HUES64 (cell line): ENCODE data around the gene LRRC74B.
"Not testable (repeated sequence)": the region's sequence is repeated elsewhere in the genome, so short reads cannot be mapped to it uniquely, and the experiment has no call there.

Experiments used
- H3K27ac ChIP-seq: 2 replicates; pipeline ENCODE4 v1.7.0; 2013; ENCODE audit warnings: low read depth, low read length, inconsistent platforms
- H3K27me3 ChIP-seq: 2 replicates; pipeline ENCODE4 v1.6.1; 2013; ENCODE audit warnings: mild to moderate bottlenecking, low read length; ENCODE audit not compliant: insufficient read depth
- H3K36me3 ChIP-seq: 2 replicates; pipeline ENCODE4 v1.6.1; 2013; ENCODE audit warnings: mild to moderate bottlenecking, low read length; ENCODE audit not compliant: insufficient read depth
- H3K4me1 ChIP-seq: 2 replicates; pipeline ENCODE4 v1.6.1; 2013; ENCODE audit warnings: mild to moderate bottlenecking, low read length, moderate library complexity; ENCODE audit not compliant: insufficient read depth
- H3K4me3 ChIP-seq: 2 replicates; pipeline ENCODE4 v1.5.1; 2013; ENCODE audit warnings: mild to moderate bottlenecking, low read length, moderate library complexity
- H3K9ac ChIP-seq: 2 replicates; pipeline ENCODE4 v1.6.1; 2013; ENCODE audit warnings: mild to moderate bottlenecking, low read depth, low read length
- H3K9me3 ChIP-seq: 2 replicates; pipeline ENCODE4 v1.6.1; 2013; ENCODE audit warnings: low read depth, low read length; ENCODE audit not compliant: insufficient read depth
- WGBS: fragments of 150-250, 120-280 bp; methylation state at CpG from one replicate; pipeline ENCODE4 v1.1.7; 2013; ENCODE audit warnings: missing lambda C conversion rate; 5-methylcytosine and 5-hydroxymethylcytosine counted together

Gene LRRC74B

DNA sequence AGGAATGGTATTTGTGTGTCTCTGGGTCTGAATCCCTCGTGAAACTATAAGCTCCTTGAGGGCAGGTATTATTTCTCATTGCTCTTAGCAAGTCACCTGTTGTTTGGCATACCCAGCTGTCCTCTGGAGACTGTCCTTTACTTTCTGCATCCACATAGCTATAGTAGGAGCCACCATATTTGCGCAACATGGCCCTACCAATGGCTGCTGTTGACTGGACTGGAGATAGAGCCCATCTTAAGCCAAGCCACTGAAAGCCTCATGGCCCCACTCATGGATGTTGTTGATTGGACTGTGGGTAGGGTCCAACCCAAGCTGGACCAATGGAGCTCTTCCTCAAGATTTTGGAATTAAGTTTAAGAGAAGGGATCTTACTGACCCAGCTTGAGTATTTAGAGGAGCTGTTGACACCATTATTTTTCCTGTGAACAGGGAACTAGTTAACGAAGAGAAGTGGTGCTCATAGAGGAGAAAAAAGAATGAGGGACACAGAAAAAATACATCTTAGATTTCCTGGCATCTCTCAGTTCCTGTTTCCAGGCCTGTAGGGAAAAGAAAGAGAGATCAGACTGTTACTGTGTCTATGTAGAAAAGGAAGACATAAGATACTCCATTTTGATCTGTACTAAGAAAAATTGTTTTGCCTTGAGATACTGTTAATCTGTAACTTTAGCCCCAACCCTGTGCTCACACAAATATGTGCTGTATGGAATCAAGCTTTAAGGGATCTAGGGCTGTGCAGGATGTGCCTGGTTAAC lies 47.2 kb downstream of the LRRC74B start:
- Histone ChIP-seq H3K27ac (no peak overlapping the region), H3K27me3 (no peaks in the 10 kb centered on the region), H3K9me3 (no peaks in the 10 kb centered on the region), H3K4me3 (no peak overlapping the region), H3K36me3 (no peaks in the 10 kb centered on the region), H3K9ac (no peak overlapping the region), H3K4me1 (no peaks in the 10 kb centered on the region)
- 89% methylated on average over 3 of the region's 3 CpGs for WGBS

DNA sequence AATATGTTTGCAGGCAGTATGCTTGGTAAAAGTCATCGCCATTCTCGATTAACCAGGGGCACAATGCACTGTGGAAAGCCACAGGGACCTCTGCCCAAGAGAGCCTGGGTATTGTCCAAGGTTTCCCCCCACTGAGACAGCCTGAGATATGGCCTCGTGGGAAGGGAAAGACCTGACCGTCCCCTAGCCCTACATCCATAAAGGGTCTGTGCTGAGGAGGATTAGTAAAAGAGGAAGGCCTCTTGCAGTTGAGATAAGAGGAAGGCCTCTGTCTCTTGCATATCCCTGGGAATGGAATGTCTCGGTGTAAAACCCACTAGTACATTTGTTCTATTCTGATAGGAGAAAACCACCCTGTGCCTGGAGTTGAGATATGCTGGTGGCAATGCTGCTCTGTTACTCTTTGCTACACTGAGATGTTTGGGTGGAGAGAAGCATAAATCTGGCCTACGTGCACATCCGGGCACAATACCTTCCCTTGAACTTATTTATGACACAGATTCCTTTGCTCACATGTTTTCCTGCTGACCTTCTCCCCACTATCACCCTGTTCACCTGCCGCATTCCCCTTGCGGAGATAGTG lies 47.9 kb downstream of the LRRC74B start:
- H3K4me1 ChIP-seq, H3K9me3 ChIP-seq, H3K4me3 ChIP-seq, H3K27ac ChIP-seq, H3K27me3 ChIP-seq, H3K9ac ChIP-seq, H3K36me3 ChIP-seq: not testable (repeated sequence)
- WGBS, result 84% methylated on average over 7 of the region's 9 CpGs

DNA sequence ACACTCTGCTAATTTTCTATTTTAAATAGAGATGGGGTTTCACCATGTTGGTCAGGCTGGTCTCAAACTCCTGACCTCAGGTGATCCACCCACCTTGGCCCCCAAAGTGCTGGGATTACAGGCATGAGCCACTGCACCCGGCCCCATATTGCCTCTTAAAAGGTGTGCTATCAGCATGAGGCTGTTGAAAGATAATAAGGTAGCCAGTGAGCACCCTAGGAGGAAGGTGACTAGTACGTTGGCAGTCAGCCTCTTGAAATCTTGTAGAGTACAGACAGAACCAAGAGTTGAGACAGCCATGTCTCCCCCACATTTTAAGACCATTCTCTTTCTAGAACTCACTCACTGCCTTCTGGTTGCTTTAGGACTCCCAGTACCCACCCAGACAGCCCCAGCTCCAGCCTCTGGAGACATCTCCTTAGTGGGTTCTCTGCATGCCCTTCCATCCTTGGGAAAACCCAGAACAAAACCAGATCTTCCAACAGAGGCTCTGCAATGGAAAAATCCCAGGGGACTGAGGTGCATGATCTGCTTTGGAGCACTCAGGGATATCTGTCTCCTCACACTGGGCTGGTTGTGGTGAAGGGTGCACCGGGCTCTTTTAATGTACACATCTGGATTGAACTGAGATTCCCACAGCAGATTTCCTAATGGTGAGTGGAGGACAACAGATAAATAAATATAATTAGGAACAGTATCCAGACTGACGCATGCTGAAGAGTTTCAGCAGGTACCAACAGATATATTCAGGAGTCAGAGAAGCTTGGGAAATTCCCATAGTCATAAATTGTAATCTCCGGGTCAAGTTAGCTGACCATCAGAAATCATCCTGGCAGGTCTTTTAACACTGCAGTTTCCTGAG lies 49.4 kb downstream of the LRRC74B start:
- Histone ChIP-seq H3K4me3 (no peak overlapping the region), H3K36me3 (no peaks in the 10 kb centered on the region), H3K27me3 (no peaks in the 10 kb centered on the region), H3K4me1 (no peaks in the 10 kb centered on the region), H3K9me3 (no peaks in the 10 kb centered on the region), H3K9ac (no peak overlapping the region), H3K27ac (no peak overlapping the region)
- WGBS, result 86% methylated on average over 5 of the region's 5 CpGs

DNA sequence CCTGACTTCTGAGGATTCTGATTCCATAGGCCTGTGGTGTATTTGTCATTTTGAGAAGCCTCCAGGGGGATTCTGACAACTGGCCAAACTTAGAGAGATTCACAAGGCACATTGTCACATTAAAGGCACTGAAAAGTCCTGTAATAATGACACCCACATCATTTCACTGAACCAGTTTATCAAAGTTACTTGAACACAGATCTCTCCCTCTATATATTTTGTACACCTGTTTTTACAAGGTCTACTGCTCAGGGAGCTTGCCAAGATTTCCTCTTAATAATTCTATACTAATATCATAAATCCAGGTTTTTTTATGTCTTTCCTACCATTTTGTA lies 50.0 kb downstream of the LRRC74B start:
- Histone ChIP-seq H3K36me3 (no peaks in the 10 kb centered on the region), H3K27ac (no peak overlapping the region), H3K27me3 (no peaks in the 10 kb centered on the region), H3K9ac (no peak overlapping the region), H3K4me3 (no peak overlapping the region), H3K4me1 (no peaks in the 10 kb centered on the region), H3K9me3 (no peaks in the 10 kb centered on the region)

DNA sequence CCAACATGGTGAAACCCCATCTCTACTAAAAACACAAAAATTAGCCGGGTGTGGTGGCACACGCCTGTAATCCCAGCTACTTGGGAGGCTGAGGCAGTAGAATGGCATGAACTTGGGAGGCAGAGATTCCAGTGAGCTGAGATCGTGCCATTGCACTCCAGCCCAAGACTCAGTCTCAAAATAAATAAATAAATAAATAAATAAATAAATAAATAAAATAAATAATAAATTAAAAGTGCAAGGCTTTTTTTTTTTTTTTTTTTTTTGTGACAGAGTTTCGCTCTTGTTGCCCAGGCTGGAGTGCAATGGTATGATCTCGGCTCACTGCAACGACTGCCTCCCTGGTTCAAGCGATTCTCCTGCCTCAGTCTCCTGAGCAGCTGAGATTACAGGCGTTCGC lies 51.1 kb downstream of the LRRC74B start:
- H3K4me1 ChIP-seq, H3K27ac ChIP-seq, H3K36me3 ChIP-seq, H3K27me3 ChIP-seq, H3K4me3 ChIP-seq, H3K9ac ChIP-seq, H3K9me3 ChIP-seq: not testable (repeated sequence)
- 90% methylated on average over 8 of the region's 9 CpGs for WGBS

DNA sequence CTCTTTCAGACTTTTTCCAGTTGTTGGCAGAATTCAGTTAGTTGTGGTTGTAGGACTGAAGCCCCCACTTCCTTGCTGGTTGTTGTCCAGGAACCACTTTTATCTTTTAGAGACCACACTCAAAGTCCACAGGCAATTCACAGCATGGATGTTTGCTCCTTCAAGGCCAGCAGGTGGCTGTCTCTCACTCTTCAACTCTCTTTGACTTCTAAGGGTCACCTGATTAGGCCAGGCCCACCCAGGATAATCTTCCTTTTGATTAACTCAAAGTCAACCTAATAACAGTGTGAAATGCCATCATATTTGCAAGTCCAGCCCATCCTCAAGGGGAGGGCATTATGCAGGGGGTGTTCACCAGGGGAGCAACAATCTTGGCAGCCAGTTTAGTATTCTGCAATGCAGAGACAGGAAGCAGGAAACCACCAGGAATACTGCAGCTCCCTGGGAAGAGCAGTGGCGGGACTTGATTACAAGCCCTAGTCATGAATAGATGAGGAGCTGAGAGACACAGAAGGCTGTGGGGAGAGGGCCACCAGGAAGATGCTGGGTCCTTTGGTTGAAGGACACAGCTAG lies 52.4 kb downstream of the LRRC74B start:
- Histone ChIP-seq H3K4me1 (no peaks in the 10 kb centered on the region), H3K27ac (no peak overlapping the region), H3K4me3 (no peak overlapping the region), H3K36me3 (no peaks in the 10 kb centered on the region), H3K27me3 (0 out of 2 replicates have a peak, but pooled peaks cover 5% of the 10 kb centered on the region), H3K9ac (no peak overlapping the region), H3K9me3 (no peaks in the 10 kb centered on the region)
- WGBS, result 91% methylated on average over 1 of the region's 1 CpG

DNA sequence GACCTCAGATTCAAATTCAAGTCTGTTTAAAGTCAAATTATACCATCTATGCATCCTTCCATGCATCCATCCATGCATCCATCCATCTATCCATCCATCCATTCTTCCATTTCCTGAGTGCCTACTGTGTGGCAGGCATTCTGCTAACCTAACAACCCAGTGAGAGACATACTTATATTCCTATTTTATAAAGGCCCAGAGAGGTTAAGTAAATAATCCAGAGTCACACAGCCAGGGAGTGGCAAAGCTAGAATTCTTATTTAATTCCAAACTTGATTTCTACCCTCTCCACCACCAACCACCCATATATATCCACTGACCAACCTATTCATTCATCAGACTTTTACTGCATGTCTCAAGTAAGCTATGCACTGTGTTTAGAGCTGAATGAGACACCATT lies 53.8 kb downstream of the LRRC74B start:
- H3K9me3 ChIP-seq, result no peaks in the 10 kb centered on the region

DNA sequence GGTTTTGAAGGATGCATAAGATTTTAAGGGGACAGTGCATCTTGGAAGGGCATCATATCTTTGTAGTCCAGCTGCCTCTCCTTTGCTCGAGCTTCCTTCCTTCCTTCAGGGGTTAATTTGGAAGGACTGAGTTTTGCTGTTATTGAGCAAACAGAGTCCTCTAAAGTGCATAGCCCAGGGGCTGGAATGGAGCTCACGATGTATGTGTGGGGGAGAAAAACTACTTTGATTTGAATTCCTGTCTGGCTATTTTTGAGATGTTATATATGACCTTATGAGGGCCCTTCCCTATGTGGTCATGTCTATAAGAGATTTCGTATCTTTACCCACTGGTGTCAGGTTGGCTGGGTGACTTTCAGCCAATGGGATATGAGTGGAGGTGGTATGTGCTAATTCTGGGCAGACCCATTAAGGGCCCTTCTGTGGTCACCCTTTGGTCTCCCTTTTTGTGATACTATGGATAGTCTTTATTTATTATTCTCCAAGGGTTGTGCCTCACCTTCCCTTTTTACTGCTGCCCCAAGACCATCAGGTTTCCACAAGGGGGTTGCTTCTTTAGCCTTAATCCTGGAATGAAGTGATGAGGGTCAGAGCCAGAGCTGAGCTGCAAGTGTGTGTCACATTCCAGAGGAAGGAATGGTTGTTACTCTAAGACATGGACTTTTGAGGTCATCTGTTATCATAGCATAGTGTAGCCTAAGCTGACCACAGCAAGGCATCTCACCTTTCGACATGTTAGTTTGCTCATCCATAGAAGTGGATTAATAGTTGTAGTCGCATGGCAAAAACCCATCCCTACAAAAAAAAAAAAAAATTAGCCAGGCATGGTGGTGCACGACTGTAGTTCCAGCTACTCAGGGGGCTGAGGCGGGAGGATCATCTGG lies 54.6 kb downstream of the LRRC74B start:
- no peaks in the 10 kb centered on the region for H3K4me1 ChIP-seq
- no peaks in the 10 kb centered on the region for H3K36me3 ChIP-seq
- no peak overlapping the region for H3K27ac ChIP-seq
- WGBS, result 88% methylated on average over 6 of the region's 7 CpGs
- no peak overlapping the region for H3K9ac ChIP-seq
- no peak overlapping the region for H3K4me3 ChIP-seq
- no peaks in the 10 kb centered on the region for H3K9me3 ChIP-seq
- 0 out of 2 replicates have a peak, but pooled peaks cover 5% of the 10 kb centered on the region for H3K27me3 ChIP-seq

More for the DNA sequence above, 53.8 kb downstream of the LRRC74B start:
- Histone ChIP-seq H3K4me1 (no peaks in the 10 kb centered on the region), H3K27ac (no peak overlapping the region), H3K4me3 (no peak overlapping the region), H3K27me3 (0 out of 2 replicates have a peak, but pooled peaks cover 5% of the 10 kb centered on the region), H3K9ac (no peak overlapping the region), H3K36me3 (no peaks in the 10 kb centered on the region)

DNA sequence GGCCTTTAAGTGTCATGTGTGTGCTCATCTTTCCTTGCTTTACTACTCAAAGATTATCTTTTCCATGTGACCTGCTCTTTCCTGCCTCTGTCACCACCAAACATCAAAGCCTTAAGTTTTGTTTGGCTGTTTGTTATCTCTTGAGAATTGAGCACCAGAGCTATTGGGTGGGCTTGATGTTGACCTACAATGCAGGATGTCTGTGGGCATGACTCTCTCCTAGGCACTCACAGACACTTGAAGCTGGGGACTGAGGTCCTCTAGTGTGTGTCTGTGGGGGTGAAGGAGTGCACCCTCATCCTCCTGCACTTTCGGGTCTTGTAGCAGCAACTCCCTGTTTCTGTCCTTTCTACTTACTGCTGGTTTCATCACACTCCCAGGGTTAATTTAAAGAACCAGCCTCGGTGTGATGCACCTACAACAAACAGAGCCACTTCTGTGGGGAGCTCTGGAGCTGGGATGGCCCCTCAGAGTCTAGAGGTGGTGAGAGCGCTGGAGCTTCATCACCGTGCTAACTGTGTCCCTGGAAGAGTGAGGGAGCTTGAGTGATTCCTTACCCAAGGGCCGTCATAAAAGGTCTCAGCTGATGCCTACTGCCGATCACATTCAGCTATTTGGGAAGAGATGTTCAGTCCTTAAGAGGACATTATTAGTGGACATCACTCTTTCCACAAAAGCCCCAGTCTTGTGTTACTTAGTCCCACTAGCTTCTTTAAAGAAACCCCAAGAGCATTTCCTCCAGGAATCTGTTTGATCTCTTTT lies 56.3 kb downstream of the LRRC74B start:
- Histone ChIP-seq H3K9ac (no peak overlapping the region), H3K27ac (no peak overlapping the region), H3K27me3 (0 out of 2 replicates have a peak, but pooled peaks cover 5% of the 10 kb centered on the region), H3K4me1 (peaks cover 4% of the 10 kb centered on the region; the same call in 1 of the 2 replicates), H3K4me3 (no peak overlapping the region), H3K36me3 (no peaks in the 10 kb centered on the region), H3K9me3 (no peaks in the 10 kb centered on the region)
- 88% methylated on average over 6 of the region's 6 CpGs for WGBS

DNA sequence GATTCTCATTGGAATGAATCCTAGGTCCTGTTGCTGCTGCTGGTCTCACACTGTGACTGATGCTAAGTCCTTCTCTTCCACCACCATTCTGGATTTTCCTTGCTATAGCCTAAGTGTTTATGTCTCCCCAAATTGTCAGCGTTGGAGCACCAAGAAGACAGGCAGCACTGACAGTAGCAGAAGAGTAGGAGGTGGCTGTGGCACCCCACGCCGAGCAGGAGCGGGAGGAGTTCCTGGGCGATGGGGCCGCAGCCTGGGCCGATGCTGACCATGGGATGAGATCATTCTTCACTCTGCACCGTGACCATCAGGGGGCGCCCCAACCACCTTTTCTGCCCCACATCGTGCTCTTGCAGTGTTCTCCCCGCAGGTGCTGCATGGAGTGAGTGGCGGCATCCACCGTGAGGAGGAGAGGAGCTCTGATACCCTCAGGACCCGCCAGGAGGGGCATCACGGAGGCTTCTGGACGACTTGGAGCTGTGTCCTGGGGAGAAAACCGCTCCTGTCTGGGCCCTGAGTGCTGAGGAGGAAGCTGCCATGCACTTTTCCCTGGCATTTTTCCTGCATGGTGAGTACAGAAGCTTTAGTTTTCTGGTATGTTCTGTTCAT lies 57.0 kb downstream of the LRRC74B start:
- H3K9ac ChIP-seq, result no peak overlapping the region
- H3K27ac ChIP-seq, result no peak overlapping the region
- peaks cover 4% of the 10 kb centered on the region; the same call in 1 of the 2 replicates for H3K4me1 ChIP-seq
- H3K9me3 ChIP-seq, result no peaks in the 10 kb centered on the region
- WGBS, result 7% methylated on average over 17 of the region's 17 CpGs
- peak overlapping the region; percentile 31; the same call in 1 of the 2 replicates for H3K4me3 ChIP-seq
- H3K27me3 ChIP-seq, result 0 out of 2 replicates have a peak, but pooled peaks cover 5% of the 10 kb centered on the region
- H3K36me3 ChIP-seq, result no peaks in the 10 kb centered on the region
